Endothelial cell of umbilical vein (primary cell): ENCODE results near the gene TMC1. TPM values are rescaled to one million over a fixed set of nuclear protein-coding genes. Genes with fewer than 3 reads are reported as not detected.

Source experiments
- BruUV-seq: library from RNA; stranded (reverse); fragments of 400-500 nt; replicated peaks from 2 replicates; lab custom pipeline; 2021; lab: Mats Ljungman, UMichigan
- CTCF ChIA-PET: fragments of 300-600, 350-600 bp; sonication (Branson Sonifier 250); formaldehyde crosslinking; loops from one replicate; lab custom pipeline; 2021; ENCODE audit warnings: antibody characterized with exemption, inconsistent platforms; lab: Charles Lee
- POLR2A ChIA-PET: fragments of 300-600, 350-600 bp; sonication (Branson Sonifier 250); formaldehyde crosslinking; loops from one replicate; lab custom pipeline; 2021; ENCODE audit warnings: antibody characterized with exemption, inconsistent platforms; lab: Charles Lee
- DNase-seq: peaks from one replicate; pipeline ENCODE4 v3.0.0-alpha.2; 2011; ENCODE audit warnings: low read depth, low spot score
- FAIRE-seq: peaks from 2 replicates; lab custom pipeline; 2011; peaks lifted over from hg19 to GRCh38; lab: Jason Lieb, UNC
- H2AFZ ChIP-seq: 2 replicates; pipeline ENCODE4 v1.6.0; 2012; ENCODE audit warnings: low read depth, low read length, control low read depth, inconsistent platforms
- H3K27ac ChIP-seq: 2 replicates; pipeline ENCODE4 v1.5.1; 2011; ENCODE audit warnings: low read depth, mild to moderate bottlenecking, control low read depth, low read length, moderate library complexity; ENCODE audit not compliant: insufficient read depth
- H3K27me3 ChIP-seq, 2 experiments: 2 replicates each; pipeline versions ENCODE4 v1.6.0 to v1.6.1; 2011; ENCODE audit warnings: low read length in 2 of 2, mixed read lengths in 1 of 2; ENCODE audit not compliant: control insufficient read depth in 2 of 2, insufficient read depth in 2 of 2
- H3K36me3 ChIP-seq, 2 experiments: 2 replicates in 1 of 2; 3 replicates in 1 of 2; pipeline ENCODE4 v1.5.1; 2011; ENCODE audit warnings: low read length in 2 of 2, mild to moderate bottlenecking in 1 of 2, moderate library complexity in 1 of 2; ENCODE audit not compliant: control insufficient read depth in 2 of 2, insufficient read depth in 2 of 2; ENCODE audit errors: extremely low read depth in 1 of 2
- H3K4me1 ChIP-seq: 3 replicates; pipeline ENCODE4 v1.5.1; 2011; ENCODE audit warnings: mild to moderate bottlenecking, low read length; ENCODE audit not compliant: control insufficient read depth, insufficient read depth; ENCODE audit errors: extremely low read depth
- H3K4me2 ChIP-seq: 2 replicates; pipeline ENCODE4 v1.6.1; 2011; ENCODE audit warnings: low read length, control low read depth, mixed read lengths; ENCODE audit not compliant: insufficient read depth
- H3K4me3 ChIP-seq, 3 experiments: fragments of 200-600 bp in 1 of 3; sonication (generic), shearing (Covaris generic) in 1 of 3; replicated peaks in 1 of 3; 2 replicates each; pipeline ENCODE4 v1.5.1; 2011 to 2016; ENCODE audit warnings: control low read depth in 3 of 3, low read length in 3 of 3, mild to moderate bottlenecking in 2 of 3, inconsistent platforms in 1 of 3, low read depth in 1 of 3, moderate library complexity in 1 of 3; ENCODE audit not compliant: insufficient read depth in 1 of 3
- H3K79me2 ChIP-seq: 2 replicates; pipeline ENCODE4 v1.6.0; 2012; ENCODE audit warnings: low read length, inconsistent platforms; ENCODE audit not compliant: control insufficient read depth, insufficient read depth
- H3K9ac ChIP-seq: replicated peaks from 2 replicates; pipeline ENCODE3; 2011; ENCODE audit warnings: low read length, control low read depth; ENCODE audit not compliant: insufficient read depth; ENCODE audit errors: extremely low read depth
- H3K9me1 ChIP-seq: replicated peaks from 3 replicates; pipeline ENCODE4 v1.6.0; 2011; ENCODE audit warnings: mild to moderate bottlenecking, low read length; ENCODE audit not compliant: control insufficient read depth, insufficient read depth; ENCODE audit errors: extremely low read depth
- H3K9me3 ChIP-seq: replicated peaks from 2 replicates; pipeline ENCODE4 v1.5.1; 2012; ENCODE audit warnings: low read length, inconsistent platforms; ENCODE audit not compliant: control insufficient read depth, insufficient read depth
- H4K20me1 ChIP-seq: replicated peaks from 2 replicates; pipeline ENCODE3; 2011; ENCODE audit warnings: mild to moderate bottlenecking, low read length; ENCODE audit not compliant: control insufficient read depth, insufficient read depth; ENCODE audit errors: extremely low read depth
- CTCF ChIP-seq, 2 donors: IDR thresholded peaks; 1 replicate in 1 of 2; 2 replicates in 1 of 2; pipeline ENCODE4 v1.5.1; 2011; ENCODE audit warnings: low read length in 2 of 2, mild to moderate bottlenecking in 2 of 2, moderate library complexity in 2 of 2, control low read depth in 1 of 2, inconsistent platforms in 1 of 2, low read depth in 1 of 2; ENCODE audit not compliant: insufficient read depth in 1 of 2; ENCODE audit errors: extremely low read depth in 1 of 2
- EZH2 ChIP-seq: IDR thresholded peaks from 2 replicates; pipeline ENCODE4 v1.6.1; 2012; ENCODE audit warnings: borderline replicate concordance, low read depth, mild to moderate bottlenecking, moderate library complexity, low read length, inconsistent platforms; ENCODE audit not compliant: severe bottlenecking
- FOS ChIP-seq: IDR thresholded peaks from 2 replicates; pipeline ENCODE4 v1.6.1; 2011; ENCODE audit warnings: mild to moderate bottlenecking, low read length, moderate library complexity, borderline replicate concordance; ENCODE audit not compliant: insufficient read depth
- GATA2 ChIP-seq: IDR thresholded peaks from 2 replicates; pipeline ENCODE4 v1.7.0; 2011; ENCODE audit warnings: low read depth, mild to moderate bottlenecking, moderate library complexity, mixed read lengths, low read length; ENCODE audit not compliant: insufficient read length, insufficient read depth
- JUN ChIP-seq: IDR thresholded peaks from 2 replicates; pipeline ENCODE4 v1.6.1; 2011; ENCODE audit warnings: borderline replicate concordance, low read depth; ENCODE audit not compliant: insufficient read length, insufficient read depth
- MAX ChIP-seq: IDR thresholded peaks from 2 replicates; pipeline ENCODE4 v1.6.1; 2011; ENCODE audit not compliant: insufficient read depth, insufficient read length
- MYC ChIP-seq: IDR thresholded peaks from one replicate; pipeline ENCODE4 v1.6.1; 2011; ENCODE audit warnings: mild to moderate bottlenecking, low read depth, low read length
- POLR2A ChIP-seq: IDR thresholded peaks from 2 replicates; pipeline ENCODE4 v1.6.1; 2012; ENCODE audit warnings: low read depth, mild to moderate bottlenecking, control low read depth, low read length
- POLR2AphosphoS5 ChIP-seq: IDR thresholded peaks from 2 replicates; pipeline ENCODE4 v1.6.1; 2012; ENCODE audit warnings: low read depth, mild to moderate bottlenecking, control low read depth, low read length, moderate library complexity; ENCODE audit not compliant: insufficient read depth
- dilution Hi-C: fragments of 300-500 bp; cut with MboI; formaldehyde crosslinking; loops from one replicate; pipeline ENCODE4 v1.15.0; 2019; ENCODE audit warnings: low sequenced_read_pairs; ENCODE audit not compliant: extremely low pct_ligation_motif_present
- intact Hi-C: fragments of 100-400 bp; cut with micrococcal nuclease; formaldehyde crosslinking; loops from one replicate; pipeline ENCODE4 v1.10.0; 2022
- polyA plus RNA-seq, 4 experiments: library from polyadenylated mRNA; depleted of rRNA in 3 of 4; stranded (reverse) in 3 of 4; unstranded in 1 of 4; fragments of >200 nt; gene quantifications; 2 replicates each; pipeline versions ENCODE4 v1.2.1 to v1.2.3, GENCODE V29; 2011 to 2012; ENCODE audit warnings: missing spikeins in 1 of 4
- total RNA-seq: library from RNA; stranded (reverse); gene quantifications from 2 replicates; pipeline ENCODE4 v1.2.3, GENCODE V29; 2021

The TMC1 gene
- total and polyA plus RNA-seq, 2 donors (not counting 3 experiments of a cell fraction or from before 2014, with no cell fraction given) = 1.5 TPM; not detected in 1

GRCh38 chr9:72818385-72818784 is 297.0 kb downstream of the TMC1 start:
- no peak overlapping the region for H3K4me2 ChIP-seq
- no peak for TF ChIP-seq EZH2
- no peak for TF ChIP-seq POLR2AphosphoS5
- no peak for TF ChIP-seq FOS
- no peak for TF ChIP-seq MAX
- no peak for TF ChIP-seq JUN
- H4K20me1 ChIP-seq = no peaks in the 10 kb centered on the region
- DNase-seq (no peak), FAIRE-seq (no peak)
- no peaks in the 10 kb centered on the region for H3K79me2 ChIP-seq
- H3K9ac ChIP-seq = no peak overlapping the region
- ChIA-PET CTCF (interaction anchor here (1.3 to 15.1 kb wide), 4 partner anchors 526 to 779 kb away, joined by 4 to 255 read pairs (median 31); no protein-coding TSS in a partner anchor), POLR2A (no interaction called here)
- H3K4me1 ChIP-seq = peaks cover 4% of the 10 kb centered on the region
- dilution Hi-C loops = no loop called here
- H3K4me3 ChIP-seq = no peak overlapping the region
- no peaks in the 10 kb centered on the region for H3K9me1 ChIP-seq
- H3K27me3 ChIP-seq = peaks cover 0 to 4% of the 10 kb centered on the region in 2 experiments
- H3K36me3 ChIP-seq = no peaks in the 10 kb centered on the region
- intact Hi-C loops = no loop called here
- no TSS peak for BruUV-seq
- no peaks in the 10 kb centered on the region for H3K9me3 ChIP-seq
- H2AFZ ChIP-seq = no peak overlapping the region
- H3K27ac ChIP-seq = no peak overlapping the region

GRCh38 chr9:72823971-72824370 is 302.6 kb downstream of the TMC1 start:
- Histone ChIP-seq H2AFZ (no peak overlapping the region), H3K9me3 (no peaks in the 10 kb centered on the region), H3K36me3 (no peaks in the 10 kb centered on the region), H3K79me2 (no peaks in the 10 kb centered on the region), H3K27ac (no peak overlapping the region), H3K4me1 (peaks cover 4% of the 10 kb centered on the region), H3K27me3 (peaks cover 0 to 3% of the 10 kb centered on the region in 2 experiments), H4K20me1 (no peaks in the 10 kb centered on the region), H3K4me3 (no peak overlapping the region), H3K9me1 (no peaks in the 10 kb centered on the region), H3K4me2 (no peak overlapping the region), H3K9ac (no peak overlapping the region)
- DNase-seq = no peak
- TF ChIP-seq MAX = no peak
- TF ChIP-seq FOS = no peak
- no peak for TF ChIP-seq JUN
- no peak for TF ChIP-seq MYC
- no peak for TF ChIP-seq POLR2AphosphoS5
- no peak for TF ChIP-seq CTCF (IDR thresholded peaks at IDR 0.05; ENCODE audit: extremely low read depth in 1 of 2, insufficient read depth in 1 of 2, low read depth in 1 of 2, low read length in 2 of 2)
- TF ChIP-seq POLR2A = no peak
- no peak for TF ChIP-seq EZH2
- TF ChIP-seq GATA2 = no peak
- dilution Hi-C loops (no loop called here), intact Hi-C loops (loop anchor here (5.0 to 10.0 kb wide), 2 partner anchors 51 to 232 kb away; no protein-coding TSS in a partner anchor)
- FAIRE-seq = no peak
- ChIA-PET POLR2A (no interaction called here), CTCF (interaction anchor here (0.8 to 15.1 kb wide), 5 partner anchors 199 to 785 kb away, joined by 3 to 255 read pairs (median 3); no protein-coding TSS in a partner anchor)
- no TSS peak for BruUV-seq
